IPS-NIHi7 (cell line): ENCODE results near the gene ZNF70.

Experiments
- DNase-seq: peaks from one replicate; pipeline ENCODE4 v3.0.0; 2012; ENCODE audit warnings: mixed read lengths; ENCODE audit errors: extremely low spot score

ZNF70 gene

DNA sequence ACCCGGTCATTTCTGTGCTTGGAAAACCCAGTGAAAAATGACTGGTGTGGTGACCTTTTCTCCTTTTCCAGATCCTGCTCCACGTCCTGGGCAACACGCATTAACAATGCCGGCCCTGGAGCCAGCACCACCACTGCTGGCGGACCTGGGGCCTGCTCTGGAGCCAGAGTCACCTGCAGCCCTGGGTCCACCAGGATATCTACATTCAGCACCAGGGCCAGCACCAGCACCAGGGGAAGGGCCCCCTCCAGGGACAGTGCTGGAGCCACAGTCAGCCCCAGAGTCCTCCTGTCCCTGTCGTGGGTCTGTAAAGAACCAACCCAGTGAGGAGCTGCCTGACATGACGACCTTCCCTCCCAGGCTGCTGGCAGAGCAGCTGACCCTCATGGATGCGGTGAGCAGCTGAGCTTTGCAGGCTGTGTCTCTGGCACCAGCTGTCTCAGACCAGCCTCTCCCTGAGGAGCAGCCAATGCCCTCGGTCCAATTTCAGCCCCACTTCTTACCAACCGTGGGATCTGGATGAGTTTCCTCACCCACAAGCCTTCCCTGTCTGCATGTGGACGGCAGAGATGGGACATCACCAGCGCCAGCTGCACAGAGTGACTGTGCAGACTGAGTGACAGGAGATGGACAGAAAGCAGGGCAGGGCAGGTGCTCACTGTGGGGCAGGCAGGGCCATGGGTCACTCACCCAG, 58.2 kb downstream of the ZNF70 start:
- peak; percentile 71 for DNase-seq

DNA sequence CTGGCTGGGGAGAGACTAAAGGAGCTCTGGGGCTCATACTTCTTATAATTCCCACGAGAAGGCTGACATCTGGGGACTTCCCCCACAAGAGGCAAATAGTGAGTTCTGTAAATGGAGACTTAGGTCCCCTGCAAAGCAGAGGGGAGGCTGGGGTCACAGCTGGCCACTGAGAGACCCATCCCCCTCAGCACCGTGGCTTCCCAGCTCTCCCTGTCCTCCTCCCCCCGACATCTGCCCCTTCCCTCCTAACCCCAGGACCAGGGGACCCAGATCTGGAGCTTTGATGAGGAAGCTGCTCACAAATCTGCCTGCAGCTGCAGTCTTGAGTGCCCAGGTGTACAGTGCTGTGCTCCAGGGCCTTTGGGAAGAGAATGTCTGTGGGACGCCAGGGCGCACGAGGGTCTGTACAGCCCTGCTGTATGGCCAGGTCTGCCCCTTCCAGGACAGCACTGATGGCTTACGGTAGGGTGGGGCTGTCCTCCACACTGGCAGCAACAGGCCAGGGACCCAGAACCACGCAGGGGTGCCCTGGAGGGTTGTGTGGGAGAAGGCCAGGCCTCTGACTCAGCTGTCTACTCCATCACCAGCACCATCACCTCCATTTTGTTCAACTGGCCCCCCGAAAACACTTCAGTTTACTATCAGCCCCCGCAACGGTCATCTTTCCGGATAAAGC, 59.0 kb downstream of the ZNF70 start:
- DNase-seq = no peak

DNA sequence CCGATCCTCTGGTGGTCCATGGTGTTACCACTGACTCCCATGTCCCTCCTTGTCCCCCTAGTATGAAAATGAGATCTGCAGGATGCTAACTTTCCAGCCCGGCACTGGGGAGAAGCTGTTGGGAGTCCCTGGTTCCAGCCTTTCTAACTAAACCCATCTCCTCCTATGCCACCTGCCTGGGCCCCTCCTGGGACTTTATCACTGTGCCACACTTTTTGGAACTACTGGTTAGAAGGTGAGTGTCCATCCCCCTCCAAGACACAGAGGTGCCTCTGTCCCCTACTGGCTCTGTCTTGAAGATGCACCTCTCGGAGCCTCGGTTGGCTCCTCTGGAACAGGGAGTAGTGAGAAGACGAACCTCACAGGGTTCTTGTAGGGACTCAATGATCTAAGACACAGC, 60.2 kb downstream of the ZNF70 start, which contains the start of gene RGL4:
Gene RGL4 (plus strand): TSS at position 301 of the 400 bp plus-strand sequence. CDS start 1,018 bp downstream, outside the sequence.
- no peak for DNase-seq

DNA sequence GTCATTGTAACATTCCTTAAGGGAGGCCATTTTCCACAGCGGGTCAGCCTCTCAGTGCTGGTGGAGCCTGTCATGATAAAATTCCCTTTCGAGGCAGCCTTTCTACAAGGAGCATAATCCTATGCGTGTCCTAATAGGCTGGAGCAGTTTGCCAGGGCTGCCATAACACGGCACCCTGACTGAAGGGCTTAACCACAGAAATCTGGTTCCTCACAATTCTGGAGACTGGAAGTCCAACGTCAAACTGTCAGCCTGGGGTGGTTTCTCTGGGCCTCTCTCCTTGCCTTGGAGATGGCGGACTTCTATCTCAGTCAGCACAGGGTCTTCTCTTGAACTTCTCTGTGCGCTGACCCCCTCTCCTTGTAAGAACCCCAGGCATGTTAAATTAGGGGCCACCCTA, 61.5 kb downstream of the ZNF70 start:
- no peak for DNase-seq
